A673 (cell line): ENCODE measurements around the gene MCM3AP. TPM values are rescaled to one million over a fixed set of nuclear protein-coding genes. Genes with fewer than 3 reads are reported as not detected.

Experiments
- BruUV-seq: library from RNA; stranded (reverse); fragments of 400-500 nt; replicated peaks from 2 replicates; lab custom pipeline; 2021; lab: Mats Ljungman, UMichigan
- CTCF ChIA-PET: fragments of 300-600 bp; sonication (Branson Sonifier 250); formaldehyde crosslinking; loops from one replicate; lab custom pipeline; 2022; ENCODE audit warnings: antibody characterized with exemption; lab: Charles Lee
- POLR2A ChIA-PET: fragments of 300-600 bp; sonication (Branson Sonifier 250); formaldehyde crosslinking; loops from one replicate; lab custom pipeline; 2022; ENCODE audit warnings: antibody characterized with exemption; ENCODE audit not compliant: low non-redundant PET; lab: Charles Lee
- DNase-seq: peaks from one replicate; pipeline ENCODE4 v3.0.0-alpha.2; 2015; ENCODE audit warnings: low spot score
- H3K27ac ChIP-seq: fragments of 200-600 bp; sonication (generic); 2 replicates; pipeline ENCODE4 v1.5.1; 2016; ENCODE audit warnings: mixed run types, low read depth, mild to moderate bottlenecking, mixed read lengths, antibody characterized with exemption, low read length; ENCODE audit not compliant: poor library complexity, severe bottlenecking
- H3K27me3 ChIP-seq: fragments of 200-600 bp; sonication (generic); replicated peaks from 2 replicates; pipeline ENCODE4 v1.6.1; 2017; ENCODE audit warnings: mixed run types, low read depth, mild to moderate bottlenecking, mixed read lengths, antibody characterized with exemption, low read length; ENCODE audit not compliant: insufficient read depth, poor library complexity
- H3K36me3 ChIP-seq: fragments of 200-600 bp; sonication (generic); 2 replicates; pipeline ENCODE4 v1.6.1; 2016; ENCODE audit warnings: mixed run types, mild to moderate bottlenecking, mixed read lengths, antibody characterized with exemption, low read length; ENCODE audit not compliant: insufficient read depth, poor library complexity, severe bottlenecking
- H3K4me1 ChIP-seq: fragments of 200-600 bp; sonication (generic); 2 replicates; pipeline ENCODE4 v1.6.1; 2017; ENCODE audit warnings: mixed run types, mild to moderate bottlenecking, mixed read lengths, antibody characterized with exemption, low read length; ENCODE audit not compliant: insufficient read depth, poor library complexity, severe bottlenecking
- H3K4me3 ChIP-seq: fragments of 200-600 bp; sonication (generic); 2 replicates; pipeline ENCODE4 v1.5.1; 2016; ENCODE audit warnings: low read depth, mixed run types, mild to moderate bottlenecking, mixed read lengths, low read length; ENCODE audit not compliant: poor library complexity, severe bottlenecking
- H3K9me3 ChIP-seq: fragments of 200-600 bp; sonication (generic); 2 replicates; pipeline ENCODE4 v1.6.1; 2016; ENCODE audit warnings: mixed run types, low read depth, mild to moderate bottlenecking, mixed read lengths, antibody characterized with exemption, low read length; ENCODE audit not compliant: poor library complexity, severe bottlenecking
- EZH2 ChIP-seq: fragments of 200-600 bp; sonication (generic); IDR thresholded peaks from 2 replicates; pipeline ENCODE4 v1.6.1; 2017; ENCODE audit warnings: borderline replicate concordance, low read depth, mild to moderate bottlenecking, mixed read lengths, antibody characterized with exemption, low read length; ENCODE audit not compliant: poor library complexity, severe bottlenecking
- intact Hi-C: fragments of 100-400 bp; cut with micrococcal nuclease; formaldehyde crosslinking; loops from one replicate; pipeline ENCODE4 v1.10.0; 2022; ENCODE audit not compliant: unreplicated experiment
- total RNA-seq: library from RNA; stranded (reverse); gene quantifications from 2 replicates; pipeline ENCODE4 v1.2.3, GENCODE V29; 2021
- TF ChIP-seq, protein P1 (sequence below): fragments of 300-800, 200-600 bp; sonication (generic); conservative IDR thresholded peaks from 2 replicates; pipeline ENCODE4 v1.5.1; 2017; ENCODE audit warnings: low read depth, mild to moderate bottlenecking, antibody characterized with exemption, low read length, moderate library complexity, mixed read lengths

Gene MCM3AP
- total RNA-seq, 1 experiment from 2014 or later = 121 TPM

DNA sequence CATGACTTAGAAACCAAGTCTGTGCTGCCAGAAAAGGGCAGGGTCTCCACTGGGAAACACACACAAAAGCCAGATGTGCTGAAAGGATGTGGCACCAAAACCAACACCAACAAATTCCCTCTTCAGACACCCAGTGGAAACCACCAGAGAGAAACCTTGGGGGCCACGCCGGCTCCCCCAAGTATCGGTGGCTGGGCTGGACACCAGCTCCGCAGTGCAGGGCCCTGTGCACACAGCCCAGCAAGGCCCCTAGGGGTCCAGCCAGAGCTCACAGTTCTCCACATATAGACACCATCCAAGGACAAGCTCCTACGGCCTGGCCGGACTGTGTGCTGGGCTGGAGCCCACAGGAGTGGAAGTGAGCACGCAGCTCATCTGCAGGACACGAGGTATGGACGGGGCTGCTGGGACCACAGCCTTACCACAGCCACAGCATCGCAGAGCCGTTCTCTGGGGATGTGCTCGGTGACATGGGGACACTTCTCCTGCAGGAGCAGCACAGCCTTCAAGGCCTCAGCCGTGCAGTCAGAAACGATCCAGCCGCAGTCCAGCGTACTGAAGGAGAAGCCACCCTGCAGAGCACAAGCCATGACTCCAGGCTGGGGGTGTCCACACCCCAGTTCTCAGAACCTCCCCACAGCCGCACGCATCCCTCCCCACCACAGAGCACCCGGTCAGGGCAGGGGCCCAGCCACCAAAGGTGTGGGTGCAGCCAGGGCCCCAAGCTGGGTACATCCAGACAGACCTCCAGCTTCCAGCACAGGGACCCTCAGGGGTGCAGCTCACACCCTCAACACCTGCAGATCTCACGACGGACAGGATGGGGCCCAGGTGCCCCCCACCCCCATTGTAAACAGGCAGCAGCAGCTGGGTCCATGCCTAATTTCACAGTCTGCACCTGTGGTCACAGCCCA, 78.1 kb downstream of the MCM3AP start:
- POLR2A ChIA-PET = no interaction called here
- TF ChIP-seq EZH2 = no peak
- TF ChIP-seq, protein P1, sequence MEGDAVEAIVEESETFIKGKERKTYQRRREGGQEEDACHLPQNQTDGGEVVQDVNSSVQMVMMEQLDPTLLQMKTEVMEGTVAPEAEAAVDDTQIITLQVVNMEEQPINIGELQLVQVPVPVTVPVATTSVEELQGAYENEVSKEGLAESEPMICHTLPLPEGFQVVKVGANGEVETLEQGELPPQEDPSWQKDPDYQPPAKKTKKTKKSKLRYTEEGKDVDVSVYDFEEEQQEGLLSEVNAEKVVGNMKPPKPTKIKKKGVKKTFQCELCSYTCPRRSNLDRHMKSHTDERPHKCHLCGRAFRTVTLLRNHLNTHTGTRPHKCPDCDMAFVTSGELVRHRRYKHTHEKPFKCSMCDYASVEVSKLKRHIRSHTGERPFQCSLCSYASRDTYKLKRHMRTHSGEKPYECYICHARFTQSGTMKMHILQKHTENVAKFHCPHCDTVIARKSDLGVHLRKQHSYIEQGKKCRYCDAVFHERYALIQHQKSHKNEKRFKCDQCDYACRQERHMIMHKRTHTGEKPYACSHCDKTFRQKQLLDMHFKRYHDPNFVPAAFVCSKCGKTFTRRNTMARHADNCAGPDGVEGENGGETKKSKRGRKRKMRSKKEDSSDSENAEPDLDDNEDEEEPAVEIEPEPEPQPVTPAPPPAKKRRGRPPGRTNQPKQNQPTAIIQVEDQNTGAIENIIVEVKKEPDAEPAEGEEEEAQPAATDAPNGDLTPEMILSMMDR = no peak
- H3K27me3 ChIP-seq = no peaks in the 10 kb centered on the region
- BruUV-seq = no TSS peak
- H3K4me3 ChIP-seq = no peak overlapping the region
- no peaks in the 10 kb centered on the region for H3K4me1 ChIP-seq
- intact Hi-C loops = no loop called here
- DNase-seq = no peak
- no peaks in the 10 kb centered on the region for H3K9me3 ChIP-seq
- peaks cover 76% of the 10 kb centered on the region for H3K36me3 ChIP-seq
- CTCF ChIA-PET = no interaction called here
- H3K27ac ChIP-seq = no peak overlapping the region

DNA sequence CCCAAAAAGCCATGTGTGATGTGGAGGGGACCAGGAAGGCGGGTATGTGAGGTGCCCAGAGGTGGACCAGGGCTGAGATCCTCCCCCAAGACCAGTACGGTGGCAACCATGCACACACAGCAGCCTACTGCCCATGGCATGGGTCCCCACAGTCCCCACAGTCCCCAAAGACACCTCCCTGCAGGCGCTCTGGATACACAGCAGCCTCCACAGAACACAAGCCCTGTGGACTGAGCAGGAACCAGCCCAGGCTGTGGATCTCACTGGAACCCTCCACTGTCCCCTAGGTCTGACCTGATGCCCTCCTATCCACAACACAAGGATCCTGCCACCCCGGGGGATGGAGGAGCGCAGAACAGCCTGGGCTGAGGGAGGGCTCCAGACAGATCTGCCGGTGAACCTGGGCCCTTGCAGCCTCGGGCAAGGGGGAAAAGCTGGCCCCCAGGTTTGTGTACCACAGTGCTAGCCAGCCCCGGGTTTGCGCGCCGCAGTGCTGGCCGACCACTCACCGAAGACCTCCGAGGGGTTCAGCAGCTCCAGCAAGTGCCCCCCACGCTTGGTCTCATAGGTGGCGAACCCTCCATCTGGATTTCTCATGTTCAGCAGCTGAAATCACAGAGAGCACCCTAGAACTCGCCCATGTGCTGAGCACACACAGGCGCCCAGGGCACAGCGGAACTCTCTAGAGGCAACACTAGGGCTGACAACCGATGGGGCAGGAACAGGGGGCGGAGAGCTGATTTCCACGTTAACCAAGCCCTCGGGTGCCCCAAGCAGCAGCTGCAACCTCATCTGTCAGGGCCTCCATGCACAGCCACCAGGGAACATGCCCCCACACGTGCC, 79.0 kb downstream of the MCM3AP start:
- intact Hi-C loops = no loop called here
- Histone ChIP-seq H3K36me3 (peaks cover 74% of the 10 kb centered on the region), H3K4me1 (no peaks in the 10 kb centered on the region), H3K27me3 (no peaks in the 10 kb centered on the region), H3K4me3 (no peak overlapping the region), H3K9me3 (no peaks in the 10 kb centered on the region), H3K27ac (no peak overlapping the region)
- TF ChIP-seq, protein P1 = no peak
- TF ChIP-seq EZH2 = no peak
- DNase-seq = no peak
- POLR2A ChIA-PET = no interaction called here
- CTCF ChIA-PET = no interaction called here
- no TSS peak for BruUV-seq

DNA sequence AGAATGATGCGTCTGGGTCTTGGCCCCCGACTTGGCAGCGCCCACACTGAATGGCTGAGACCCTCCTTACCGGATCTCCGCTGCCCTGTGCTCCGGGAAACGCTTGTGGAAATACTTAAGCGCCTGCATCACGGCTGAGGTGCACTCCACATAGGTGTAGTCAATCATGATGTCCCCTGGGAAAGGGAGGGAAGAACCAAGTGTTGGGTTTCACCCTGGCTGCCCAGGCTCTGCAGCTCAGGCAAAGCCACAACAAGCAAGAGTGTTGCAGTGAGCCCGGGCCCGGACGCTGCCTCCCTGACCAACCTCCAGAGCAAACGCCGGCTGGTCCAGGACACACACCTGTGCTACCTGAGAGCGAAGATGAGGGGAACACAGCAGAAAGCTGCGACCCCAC, 79.6 kb downstream of the MCM3AP start:
- BruUV-seq = no TSS peak
- Histone ChIP-seq H3K9me3 (no peaks in the 10 kb centered on the region), H3K27ac (no peak overlapping the region), H3K27me3 (no peaks in the 10 kb centered on the region), H3K4me3 (no peak overlapping the region), H3K36me3 (peaks cover 74% of the 10 kb centered on the region), H3K4me1 (no peaks in the 10 kb centered on the region)
- ChIA-PET POLR2A (no interaction called here), CTCF (no interaction called here)
- DNase-seq = no peak
- no peak for TF ChIP-seq EZH2
- TF ChIP-seq, protein P1 = no peak
- intact Hi-C loops = no loop called here
